ENCODE results near the gene RHOH. TPM values are rescaled to one million over a fixed set of nuclear protein-coding genes. Genes with fewer than 3 reads are reported as not detected.

The RHOH gene
- polyA plus RNA-seq, 1 donor (not counting 4 experiments of a cell fraction or from before 2014, with no cell fraction given), result 0.04 TPM

GRCh38 chr4:40254608-40255392 lies 58.0 kb downstream of the RHOH start:
- H2AFZ ChIP-seq (ENCODE audit: control insufficient read depth, low read length), result no peak overlapping the region

DNA sequence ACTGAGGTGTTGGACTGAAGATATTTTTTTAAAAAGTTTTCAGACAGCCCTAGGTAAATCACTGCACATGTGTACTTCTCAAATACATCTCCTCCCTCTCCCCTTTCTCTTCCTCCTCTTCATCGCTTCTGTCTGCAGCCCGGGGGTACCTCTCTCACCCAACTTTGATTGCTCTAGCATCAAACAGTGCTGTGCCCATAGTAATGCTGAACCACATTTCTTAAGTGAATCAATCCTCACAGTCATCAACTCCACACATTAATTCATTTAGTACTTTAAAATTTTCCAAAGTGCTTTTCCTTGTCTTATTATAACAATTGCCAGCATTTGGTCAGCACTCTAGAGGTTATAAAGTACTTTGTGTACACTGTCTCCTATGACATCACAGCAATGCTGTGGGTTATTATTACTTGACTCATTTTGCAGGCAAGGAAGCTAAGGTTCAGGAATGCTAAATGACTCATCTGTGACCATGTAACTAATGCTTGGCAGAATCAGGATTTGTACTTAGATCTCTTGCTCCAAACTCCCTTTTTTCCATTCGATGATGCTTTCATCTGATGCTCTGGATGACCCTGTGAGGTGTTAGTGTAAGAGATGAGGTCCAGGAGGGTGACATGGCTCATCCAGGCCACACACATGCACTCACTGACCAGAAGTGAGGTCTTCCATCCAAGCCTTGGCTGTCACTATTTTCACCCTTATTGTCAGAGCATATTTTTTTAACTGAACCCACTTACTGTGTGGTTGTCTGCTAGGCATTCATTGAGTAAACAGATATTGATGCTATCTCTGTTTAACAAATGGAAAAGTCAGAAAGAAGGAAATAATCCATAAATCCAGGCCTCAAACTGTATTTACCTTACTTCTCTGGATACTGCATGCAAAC lies 58.8 kb downstream of the RHOH start:
- peak overlapping the region in 1 of 3 experiments; percentile 36 for H3K4me3 ChIP-seq (ENCODE audit: control insufficient read depth in 2 of 3, extremely low read depth in 1 of 3, insufficient read depth in 2 of 3, low read depth in 1 of 3, low read length in 3 of 3)
- peak; percentile 90 for FAIRE-seq
- H3K79me2 ChIP-seq (ENCODE audit: control insufficient read depth, insufficient read depth, low read length), result no peaks in the 10 kb centered on the region
- no peaks in the 10 kb centered on the region for H3K9me1 ChIP-seq (ENCODE audit: control insufficient read depth, extremely low read depth, insufficient read depth, low read length)
- peak overlapping the region; percentile 62 for H3K9ac ChIP-seq (ENCODE audit: control insufficient read depth, extremely low read depth, insufficient read depth, low read length)
- peak; percentile 91 for DNase-seq (ENCODE audit: low read depth, low spot score)
- H3K4me1 ChIP-seq (ENCODE audit: control insufficient read depth, extremely low read depth, insufficient read depth, low read length), result peaks cover 49% of the 10 kb centered on the region
- peak overlapping the region; percentile 95 for H3K27ac ChIP-seq (ENCODE audit: control insufficient read depth, insufficient read depth, low read length)
- no peaks in the 10 kb centered on the region for H3K36me3 ChIP-seq (ENCODE audit: control insufficient read depth in 2 of 2, extremely low read depth in 1 of 2, insufficient read depth in 2 of 2, low read length in 2 of 2)
- no peak overlapping the region for H2AFZ ChIP-seq (ENCODE audit: control insufficient read depth, low read length)
- H3K4me2 ChIP-seq (ENCODE audit: control insufficient read depth, extremely low read depth, insufficient read depth, low read depth, low read length), result peak overlapping the region; percentile 76
- H4K20me1 ChIP-seq (ENCODE audit: control insufficient read depth, extremely low read depth, insufficient read depth, low read length), result no peaks in the 10 kb centered on the region
- dilution Hi-C loops (cut with MboI; ENCODE audit: extremely low pct_ligation_motif_present, low sequenced_read_pairs), result no loop called here
- no peak for TF ChIP-seq CTCF (optimal IDR thresholded peaks at IDR 0.05 in 1 of 3, IDR thresholded peaks at IDR 0.05 in 1 of 3, conservative IDR thresholded peaks at IDR 0.05 in 1 of 3; ENCODE audit: extremely low read depth in 1 of 3, insufficient read depth in 2 of 3, low read length in 3 of 3)
- no peak for TF ChIP-seq EZH2 (IDR thresholded peaks at IDR 0.05; ENCODE audit: low read length)
- no peaks in the 10 kb centered on the region for H3K27me3 ChIP-seq (ENCODE audit: control insufficient read depth, extremely low read depth, insufficient read depth, low read length)
- H3K9me3 ChIP-seq (ENCODE audit: control insufficient read depth, low read depth, low read length), result no peaks in the 10 kb centered on the region

More at GRCh38 chr4:40254608-40255392, 58.0 kb downstream of the RHOH start:
- Histone ChIP-seq H3K4me2 (ENCODE audit: control insufficient read depth, extremely low read depth, insufficient read depth, low read depth, low read length) (peak overlapping the region; percentile 76), H3K9me3 (ENCODE audit: control insufficient read depth, low read depth, low read length) (no peaks in the 10 kb centered on the region), H3K27ac (ENCODE audit: control insufficient read depth, insufficient read depth, low read length) (peak overlapping the region; percentile 95), H3K79me2 (ENCODE audit: control insufficient read depth, insufficient read depth, low read length) (no peaks in the 10 kb centered on the region), H3K27me3 (ENCODE audit: control insufficient read depth, extremely low read depth, insufficient read depth, low read length) (no peaks in the 10 kb centered on the region), H3K9ac (ENCODE audit: control insufficient read depth, extremely low read depth, insufficient read depth, low read length) (peak overlapping the region; percentile 61), H3K4me1 (ENCODE audit: control insufficient read depth, extremely low read depth, insufficient read depth, low read length) (peaks cover 51% of the 10 kb centered on the region), H3K4me3 (ENCODE audit: control insufficient read depth in 2 of 3, extremely low read depth in 1 of 3, insufficient read depth in 2 of 3, low read depth in 1 of 3, low read length in 3 of 3) (no peak overlapping the region), H4K20me1 (ENCODE audit: control insufficient read depth, extremely low read depth, insufficient read depth, low read length) (no peaks in the 10 kb centered on the region), H3K9me1 (ENCODE audit: control insufficient read depth, extremely low read depth, insufficient read depth, low read length) (no peaks in the 10 kb centered on the region), H3K36me3 (ENCODE audit: control insufficient read depth in 2 of 2, extremely low read depth in 1 of 2, insufficient read depth in 2 of 2, low read length in 2 of 2) (no peaks in the 10 kb centered on the region)
- dilution Hi-C loops (cut with MboI; ENCODE audit: extremely low pct_ligation_motif_present, low sequenced_read_pairs), result no loop called here
- FAIRE-seq (peak; percentile 74), DNase-seq (ENCODE audit: low read depth, low spot score) (peak; percentile 32)
- TF ChIP-seq EZH2 (IDR thresholded peaks at IDR 0.05; ENCODE audit: low read length) (no peak), CTCF (optimal IDR thresholded peaks at IDR 0.05 in 1 of 3, IDR thresholded peaks at IDR 0.05 in 1 of 3, conservative IDR thresholded peaks at IDR 0.05 in 1 of 3; ENCODE audit: extremely low read depth in 1 of 3, insufficient read depth in 2 of 3, low read length in 3 of 3) (no peak)

Data from keratinocyte (primary cell).